T-helper 17 cell (primary cell): ENCODE data around the gene RAD54L. TPM values are rescaled to one million over a fixed set of nuclear protein-coding genes. Genes with fewer than 3 reads are reported as not detected.
"Not testable (repeated sequence)": the region's sequence is repeated elsewhere in the genome, so short reads cannot be mapped to it uniquely, and the experiment has no call there.

Source experiments
- ATAC-seq: fragments of 150-1000 bp; cut with Tn5 transposase; 2 replicates; pipeline ENCODE4 v1.10.0; 2021; ENCODE audit warnings: mild to moderate bottlenecking, moderate library complexity
- DNase-seq, 3 donors: peaks; one replicate each; pipeline versions ENCODE4 v3.0.0 to v3.0.0-alpha.2; 2020 to 2021
- H3K9me3 ChIP-seq: one replicate; pipeline ENCODE4 v1.7.0; 2013; ENCODE audit warnings: low read length, mild to moderate bottlenecking; ENCODE audit not compliant: control insufficient read depth, poor library complexity, severe bottlenecking
- H3K27ac Mint-ChIP-seq: one replicate; pipeline ENCODE4 v1.8.0; 2022; ENCODE audit warnings: mild to moderate bottlenecking, moderate library complexity, mixed read lengths
- H3K27me3 Mint-ChIP-seq: one replicate; pipeline ENCODE4 v1.8.0; 2022; ENCODE audit warnings: mixed read lengths
- H3K36me3 Mint-ChIP-seq: one replicate; pipeline ENCODE4 v1.8.0; 2022; ENCODE audit warnings: low read depth, mixed read lengths
- H3K4me1 Mint-ChIP-seq: one replicate; pipeline ENCODE4 v1.8.0; 2022; ENCODE audit warnings: mild to moderate bottlenecking, mixed read lengths
- H3K4me3 Mint-ChIP-seq: one replicate; pipeline ENCODE4 v1.8.0; 2022; ENCODE audit warnings: mild to moderate bottlenecking, moderate library complexity, mixed read lengths
- total RNA-seq, 4 donors: library from RNA in 2 of 4; stranded (reverse) in 2 of 4; gene quantifications; one replicate each; pipeline ENCODE4 v1.2.3 and lab custom pipeline; 2022 to 2026

RAD54L gene
- total RNA-seq, 2 donors from 2014 or later: 0.72 to 0.73 TPM

- Mint-ChIP-seq H3K4me3 (peak overlapping the region; percentile 98), H3K27me3 (no peaks in the 10 kb centered on the region), H3K27ac (peak overlapping the region; percentile 96), H3K36me3 (peaks cover 7% of the 10 kb centered on the region), H3K4me1 (peaks cover 32% of the 10 kb centered on the region)
- ATAC-seq (peak; percentile 16), DNase-seq (peak; percentile 29 to 39 (median 36))
- H3K9me3 ChIP-seq: no peaks in the 10 kb centered on the region
Observed at GRCh38 chr1:46301808-46302640, 54.5 kb downstream of the RAD54L start.

- H3K27me3 Mint-ChIP-seq: no peaks in the 10 kb centered on the region
- H3K4me3 Mint-ChIP-seq: peak overlapping the region; percentile 98
- peaks cover 37% of the 10 kb centered on the region for H3K4me1 Mint-ChIP-seq
- H3K36me3 Mint-ChIP-seq: peaks cover 3% of the 10 kb centered on the region
- DNase-seq (peak in 2 of 3 donors; percentile 11 to 20), ATAC-seq (peak; percentile 14)
- peak overlapping the region; percentile 96 for H3K27ac Mint-ChIP-seq
- no peaks in the 10 kb centered on the region for H3K9me3 ChIP-seq
Observed at GRCh38 chr1:46302641-46303037, 55.1 kb downstream of the RAD54L start.

- peaks cover 39% of the 10 kb centered on the region for H3K4me1 Mint-ChIP-seq
- peaks cover 3% of the 10 kb centered on the region for H3K36me3 Mint-ChIP-seq
- H3K27me3 Mint-ChIP-seq: no peaks in the 10 kb centered on the region
- peak within 1 kb of the TSS; percentile 98 for H3K4me3 Mint-ChIP-seq
- ATAC-seq (peak; percentile 92), DNase-seq (peak; percentile 87 to 92 (median 88))
- H3K27ac Mint-ChIP-seq: peak within 1 kb of the TSS; percentile 96
- H3K9me3 ChIP-seq: no peaks in the 10 kb centered on the region
Observed at GRCh38 chr1:46303038-46303871, 55.7 kb downstream of the RAD54L start, which contains the start of the genes LRRC41 and UQCRH. Gene LRRC41, minus strand, starts transcription at chr1:46303616. Its CDS starts 294 bp downstream, at chr1:46303322. Gene UQCRH, plus strand, starts transcription at chr1:46303698. Its CDS starts 69 bp downstream, at chr1:46303767.

- no peaks in the 10 kb centered on the region for H3K9me3 ChIP-seq
- no peak for DNase-seq
- no peak for ATAC-seq
- peaks cover 36% of the 10 kb centered on the region for H3K4me1 Mint-ChIP-seq
- H3K27me3 Mint-ChIP-seq: no peaks in the 10 kb centered on the region
- H3K36me3 Mint-ChIP-seq: peaks cover 3% of the 10 kb centered on the region
- H3K27ac Mint-ChIP-seq: peak overlapping the region; percentile 96
- H3K4me3 Mint-ChIP-seq: peak overlapping the region; percentile 98
Observed at GRCh38 chr1:46303872-46304326, 56.3 kb downstream of the RAD54L start.

GRCh38 chr1:46306159-46306530 is 58.6 kb downstream of the RAD54L start:
- Mint-ChIP-seq H3K4me1 (peaks cover 26% of the 10 kb centered on the region), H3K4me3 (no peak overlapping the region), H3K36me3 (peaks cover 6% of the 10 kb centered on the region), H3K27me3 (no peaks in the 10 kb centered on the region), H3K27ac (no peak overlapping the region)
- no peaks in the 10 kb centered on the region for H3K9me3 ChIP-seq
- ATAC-seq (no peak), DNase-seq (no peak)

- Mint-ChIP-seq H3K27ac (no peak overlapping the region), H3K4me1 (peaks cover 14% of the 10 kb centered on the region), H3K36me3 (peaks cover 3% of the 10 kb centered on the region), H3K27me3 (no peaks in the 10 kb centered on the region), H3K4me3 (no peak overlapping the region)
- ATAC-seq (no peak), DNase-seq (no peak)
- H3K9me3 ChIP-seq: no peaks in the 10 kb centered on the region
Observed at GRCh38 chr1:46309401-46310159, 62.0 kb downstream of the RAD54L start.

- H3K4me1 Mint-ChIP-seq: peaks cover 12% of the 10 kb centered on the region
- H3K27ac Mint-ChIP-seq: no peak overlapping the region
- H3K36me3 Mint-ChIP-seq: peaks cover 6% of the 10 kb centered on the region
- no peak overlapping the region for H3K4me3 Mint-ChIP-seq
- H3K27me3 Mint-ChIP-seq: no peaks in the 10 kb centered on the region
- H3K9me3 ChIP-seq: no peaks in the 10 kb centered on the region
- ATAC-seq (no peak), DNase-seq (no peak)
Observed at GRCh38 chr1:46310321-46310720, 62.8 kb downstream of the RAD54L start.

GRCh38 chr1:46315669-46316403 is 68.3 kb downstream of the RAD54L start:
- Mint-ChIP-seq H3K27ac (no peak overlapping the region), H3K4me3 (no peak overlapping the region), H3K27me3 (no peaks in the 10 kb centered on the region), H3K36me3 (peaks cover 6% of the 10 kb centered on the region), H3K4me1 (no peaks in the 10 kb centered on the region)
- H3K9me3 ChIP-seq: no peaks in the 10 kb centered on the region
- no peak for ATAC-seq
- no peak for DNase-seq

- DNase-seq: no peak
- Mint-ChIP-seq H3K27me3 (no peaks in the 10 kb centered on the region), H3K27ac (no peak overlapping the region), H3K4me3 (no peak overlapping the region), H3K36me3 (peaks cover 6% of the 10 kb centered on the region), H3K4me1 (no peaks in the 10 kb centered on the region)
- no peaks in the 10 kb centered on the region for H3K9me3 ChIP-seq
- ATAC-seq: no peak
Observed at GRCh38 chr1:46317323-46317722, 69.8 kb downstream of the RAD54L start.

- not testable (repeated sequence) for H3K27ac Mint-ChIP-seq, H3K36me3 Mint-ChIP-seq, H3K4me1 Mint-ChIP-seq, H3K9me3 ChIP-seq, ATAC-seq, H3K27me3 Mint-ChIP-seq, DNase-seq
- H3K4me3 Mint-ChIP-seq: peak overlapping the region; percentile 25
Observed at GRCh38 chr1:46319301-46319700, 71.7 kb downstream of the RAD54L start.

GRCh38 chr1:46319960-46320914 is 72.7 kb downstream of the RAD54L start:
- not testable (repeated sequence) for H3K27me3 Mint-ChIP-seq, H3K4me1 Mint-ChIP-seq, H3K36me3 Mint-ChIP-seq, ATAC-seq, H3K4me3 Mint-ChIP-seq, DNase-seq, H3K27ac Mint-ChIP-seq, H3K9me3 ChIP-seq
